HK-2 (cell line): ENCODE data around the gene KCNAB2.

Experiments used
- DNase-seq: peaks from one replicate; pipeline ENCODE4 v3.0.0-alpha.2; 2018; ENCODE audit not compliant: unreplicated experiment

KCNAB2 gene

DNA sequence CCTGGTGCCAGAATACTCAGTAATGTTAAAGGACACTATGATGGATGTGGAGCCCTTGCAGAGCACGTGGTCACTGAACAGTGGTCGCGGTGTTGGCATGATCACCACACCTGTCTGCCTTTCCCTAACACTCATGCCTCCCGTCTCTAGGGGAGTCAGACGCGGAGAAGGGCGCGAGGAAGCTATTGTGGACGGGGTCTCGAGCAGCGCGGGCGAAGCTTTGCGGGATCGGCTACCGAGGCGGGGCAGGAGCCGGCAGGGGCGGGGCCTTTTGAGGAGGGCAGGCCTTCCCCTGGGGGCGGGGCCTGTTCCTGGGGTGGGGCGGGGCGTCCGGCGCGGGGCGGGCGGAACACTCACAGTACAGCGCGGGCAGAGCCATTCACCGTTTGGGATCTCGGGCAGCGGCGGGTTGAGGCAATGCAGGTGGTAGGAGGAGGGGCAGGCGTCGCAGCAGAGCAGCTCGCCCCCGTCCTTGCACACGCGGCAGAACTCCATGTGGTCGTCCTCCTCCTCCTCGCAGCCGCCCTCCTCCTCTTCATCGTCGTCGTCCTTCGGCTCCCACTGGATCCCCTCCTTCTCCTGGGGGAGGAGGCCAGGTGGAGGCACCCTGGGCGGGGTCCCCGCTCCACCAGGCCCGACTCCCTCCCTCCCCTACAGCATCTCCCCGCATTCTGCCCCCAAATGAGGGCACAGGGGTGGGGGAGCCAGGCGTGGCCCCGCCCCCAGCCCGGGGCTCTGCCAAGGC lies 103.0 kb downstream of the KCNAB2 start:
- peak; percentile 72 for DNase-seq

DNA sequence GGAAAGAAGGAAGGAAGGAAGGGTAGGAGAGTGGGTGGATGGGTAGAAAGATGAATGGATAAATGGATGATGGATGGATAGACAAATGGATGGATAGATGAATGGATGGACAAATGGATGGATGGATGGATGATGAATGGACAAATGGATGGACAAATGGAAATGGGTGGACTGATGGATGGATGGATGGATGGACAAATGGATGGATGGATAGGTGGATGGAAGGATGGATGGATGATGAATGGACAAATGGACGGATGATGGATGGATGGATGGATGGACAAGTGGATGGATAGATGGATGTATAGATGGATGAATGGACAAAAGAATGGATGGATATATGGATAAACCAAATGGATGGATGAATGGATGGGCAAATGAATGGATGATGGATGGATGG lies 103.9 kb downstream of the KCNAB2 start:
- no peak for DNase-seq

- DNase-seq: no peak
Measured at GRCh38 chr1:6150006-6150938, 104.6 kb downstream of the KCNAB2 start.
